HG03108 (cell line): Measurements from ENCODE around the gene SPATS2.
"Not testable (repeated sequence)": the region's sequence is repeated elsewhere in the genome, so short reads cannot be mapped to it uniquely, and the experiment has no call there.

Experiments
- ATAC-seq: cut with Tn5 transposase; IDR thresholded peaks from one replicate; pipeline ENCODE4 v1.9.1; 2021; ENCODE audit warnings: moderate library complexity; ENCODE audit not compliant: unreplicated experiment

SPATS2 gene

GRCh38 chr12:49509681-49510080 lies 142.4 kb downstream of the SPATS2 start:
- not testable (repeated sequence) for ATAC-seq

DNA sequence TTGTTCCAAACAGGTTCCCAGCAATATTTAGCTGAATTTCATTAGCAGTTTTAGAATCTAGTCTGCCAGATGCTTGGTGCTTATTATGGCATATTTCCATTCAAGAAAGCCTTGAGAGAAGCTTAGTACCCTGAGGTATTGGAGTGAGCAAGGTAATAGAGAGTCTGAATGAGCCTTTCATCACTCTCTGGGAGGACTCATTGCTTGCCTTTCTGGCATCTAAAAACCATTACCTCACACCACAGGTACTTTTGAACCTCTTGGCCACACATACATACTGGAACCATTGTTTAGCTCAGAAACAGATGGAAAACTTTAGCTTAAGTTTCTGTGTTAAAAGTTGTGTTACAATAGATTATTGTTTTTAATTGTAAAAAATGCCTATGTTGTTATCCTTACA lies 144.1 kb downstream of the SPATS2 start:
- no peak for ATAC-seq

DNA sequence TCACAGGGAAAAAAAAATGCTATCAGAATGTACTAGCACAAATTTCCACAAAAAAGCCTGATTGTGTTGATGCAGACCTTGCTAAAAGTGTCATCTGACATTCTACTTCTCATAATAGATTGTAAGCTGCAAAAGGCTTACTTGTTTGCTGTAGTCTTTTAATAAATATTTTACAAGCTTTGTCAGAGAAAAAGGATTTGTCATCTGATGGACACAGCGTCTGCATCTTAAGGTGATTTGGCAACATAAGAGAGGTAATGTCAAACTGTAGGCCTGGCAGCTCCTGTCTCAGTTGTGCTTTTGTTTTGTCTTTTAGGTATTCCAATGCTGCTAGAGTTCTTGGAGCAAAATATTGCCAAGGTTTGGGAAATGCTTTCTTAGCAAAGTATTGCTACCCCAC lies 145.3 kb downstream of the SPATS2 start:
- ATAC-seq, result no peak

GRCh38 chr12:49515266-49515665 lies 148.0 kb downstream of the SPATS2 start:
- ATAC-seq, result no peak

GRCh38 chr12:49518914-49519573 lies 151.8 kb downstream of the SPATS2 start:
- ATAC-seq, result no peak

- no peak for ATAC-seq
Observed at GRCh38 chr12:49519574-49519936, 152.3 kb downstream of the SPATS2 start.

DNA sequence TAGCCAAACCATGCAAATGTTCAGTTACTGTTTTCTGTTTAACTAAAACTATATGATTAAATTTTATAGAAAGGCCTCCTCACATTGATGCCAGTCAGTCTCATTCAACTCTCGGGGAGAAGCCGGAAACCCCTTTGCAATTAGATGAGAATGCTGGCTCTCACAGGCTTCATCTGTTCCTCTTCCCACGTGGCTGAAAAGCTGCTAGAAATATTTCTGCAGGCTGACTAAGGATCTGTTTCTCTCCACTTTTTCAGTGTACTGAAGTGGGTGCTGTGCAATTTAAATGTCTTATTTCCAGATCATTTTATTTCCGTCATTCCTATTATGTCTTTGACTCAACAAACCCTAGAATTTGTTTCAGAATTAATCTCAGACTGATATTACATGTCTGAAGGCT lies 154.1 kb downstream of the SPATS2 start:
- ATAC-seq, result no peak

DNA sequence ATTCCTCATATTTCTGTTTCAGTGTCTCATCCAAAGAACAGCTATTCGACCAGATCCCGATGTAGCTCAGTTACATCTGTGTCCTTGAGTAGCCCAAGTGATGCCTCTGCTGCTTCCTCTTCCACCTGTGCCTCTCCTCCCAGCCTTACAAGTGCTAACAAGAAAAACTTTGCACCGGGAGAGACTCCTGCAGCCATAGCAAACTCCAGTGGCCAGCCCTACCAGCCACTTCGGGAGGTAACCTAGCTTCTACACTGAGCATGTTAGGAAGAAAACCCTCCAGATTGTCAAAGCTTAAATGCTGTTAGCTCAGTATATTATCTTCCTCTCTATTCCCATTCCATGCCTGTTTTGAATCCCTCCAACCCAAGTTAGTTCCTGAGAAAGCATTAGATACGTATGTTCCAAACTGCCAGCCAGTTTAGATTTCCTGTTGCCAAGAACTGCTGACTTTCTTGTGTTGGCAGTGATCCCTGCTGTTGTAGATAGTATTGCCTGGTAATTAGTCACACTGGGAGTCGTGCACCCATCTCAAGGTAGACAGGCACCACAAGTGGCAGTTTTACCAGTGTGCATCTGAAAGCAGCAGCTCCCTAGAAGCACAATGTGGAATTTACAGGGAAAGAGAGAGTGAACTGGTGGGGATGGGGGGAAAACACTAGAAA lies 157.5 kb downstream of the SPATS2 start:
- no peak for ATAC-seq

DNA sequence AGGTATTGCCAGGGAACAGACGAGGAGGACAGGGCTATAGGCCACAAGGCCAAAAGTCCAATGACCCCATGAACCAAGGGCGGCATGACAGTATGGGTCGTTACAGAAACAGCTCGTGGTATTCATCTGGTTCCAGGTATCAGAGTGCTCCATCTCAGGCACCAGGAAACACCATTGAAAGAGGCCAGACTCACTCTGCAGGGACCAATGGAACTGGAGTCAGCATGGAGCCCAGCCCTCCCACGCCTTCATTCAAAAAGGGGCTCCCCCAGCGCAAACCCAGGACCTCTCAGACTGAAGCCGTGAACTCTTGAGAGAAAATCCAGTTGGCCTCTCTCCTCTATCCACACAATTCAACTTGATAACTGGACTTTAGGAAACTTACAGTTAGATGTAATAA lies 158.7 kb downstream of the SPATS2 start:
- no peak for ATAC-seq

DNA sequence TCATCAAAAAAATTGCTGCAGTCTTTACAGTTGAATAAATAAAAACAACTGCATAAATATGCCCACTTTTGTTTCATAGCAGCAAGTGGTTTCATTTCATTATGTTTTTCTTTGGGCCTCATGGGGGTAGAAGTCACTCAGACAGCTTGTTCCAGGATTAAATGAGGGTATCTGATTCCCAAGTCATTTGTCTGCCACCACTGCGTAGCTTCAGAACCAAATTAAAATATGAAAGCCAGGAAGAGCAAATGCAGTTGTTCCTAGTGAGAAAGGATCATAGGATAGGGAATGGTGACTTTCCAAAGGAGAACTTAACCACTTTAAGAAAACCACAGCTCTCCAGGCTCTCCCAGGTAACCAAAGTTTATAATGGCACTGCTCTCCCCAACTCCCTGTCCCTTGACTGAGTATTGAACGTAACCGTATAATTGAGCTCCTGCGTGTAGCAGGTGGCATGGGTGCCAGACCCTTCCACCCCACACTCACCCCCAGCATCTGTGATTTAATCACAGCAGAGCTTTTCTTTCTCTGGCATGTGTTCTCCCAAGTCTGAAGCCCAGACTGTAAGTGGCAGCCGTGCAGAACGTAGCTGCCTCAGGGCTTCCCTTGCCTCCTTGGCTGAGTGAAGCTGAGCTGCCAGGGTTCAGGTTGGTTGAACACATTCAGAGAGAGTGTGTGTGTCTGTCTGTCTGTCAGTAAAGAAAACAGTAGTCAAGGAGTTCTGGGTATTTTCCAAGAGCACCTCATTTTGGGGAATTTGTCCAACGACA lies 160.3 kb downstream of the SPATS2 start:
- ATAC-seq, result no peak

- no peak for ATAC-seq
Observed at GRCh38 chr12:49529414-49529813, 162.2 kb downstream of the SPATS2 start.

GRCh38 chr12:49531745-49532144 lies 164.5 kb downstream of the SPATS2 start:
- ATAC-seq, result no peak

- no peak for ATAC-seq
Observed at GRCh38 chr12:49533331-49533730, 166.1 kb downstream of the SPATS2 start.

GRCh38 chr12:49534122-49534521 lies 166.9 kb downstream of the SPATS2 start:
- ATAC-seq, result not testable (repeated sequence)

- no peak for ATAC-seq
Observed at GRCh38 chr12:49534731-49535278, 167.5 kb downstream of the SPATS2 start.

DNA sequence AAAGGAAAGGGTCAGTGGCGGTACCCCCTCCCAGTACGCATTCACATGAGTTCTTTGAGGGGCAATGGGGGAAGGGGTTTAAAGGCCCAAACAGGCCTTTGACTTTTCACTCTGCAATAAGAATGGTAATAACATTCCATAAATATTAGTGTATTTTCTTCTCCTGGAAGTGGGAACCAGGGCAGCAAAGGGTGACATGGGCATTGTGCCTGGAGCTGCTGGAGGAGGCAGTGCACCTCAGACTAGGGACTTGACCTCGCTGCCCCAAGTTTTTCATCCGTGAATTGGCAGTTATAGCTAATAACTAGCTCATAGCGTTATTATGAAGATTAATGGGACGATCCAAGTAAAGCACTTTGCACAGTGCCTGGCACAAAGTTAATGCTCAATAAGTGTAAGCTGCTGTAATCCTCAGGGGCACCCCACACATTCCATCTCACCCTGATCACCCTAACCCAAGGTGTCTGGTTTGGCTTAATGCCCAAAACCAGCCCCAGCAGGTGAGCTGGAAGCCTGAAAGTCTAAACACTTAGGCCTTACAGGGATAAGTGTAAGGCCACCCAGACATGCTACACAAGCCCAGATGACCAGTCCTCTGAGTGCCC lies 168.8 kb downstream of the SPATS2 start:
- no peak for ATAC-seq

DNA sequence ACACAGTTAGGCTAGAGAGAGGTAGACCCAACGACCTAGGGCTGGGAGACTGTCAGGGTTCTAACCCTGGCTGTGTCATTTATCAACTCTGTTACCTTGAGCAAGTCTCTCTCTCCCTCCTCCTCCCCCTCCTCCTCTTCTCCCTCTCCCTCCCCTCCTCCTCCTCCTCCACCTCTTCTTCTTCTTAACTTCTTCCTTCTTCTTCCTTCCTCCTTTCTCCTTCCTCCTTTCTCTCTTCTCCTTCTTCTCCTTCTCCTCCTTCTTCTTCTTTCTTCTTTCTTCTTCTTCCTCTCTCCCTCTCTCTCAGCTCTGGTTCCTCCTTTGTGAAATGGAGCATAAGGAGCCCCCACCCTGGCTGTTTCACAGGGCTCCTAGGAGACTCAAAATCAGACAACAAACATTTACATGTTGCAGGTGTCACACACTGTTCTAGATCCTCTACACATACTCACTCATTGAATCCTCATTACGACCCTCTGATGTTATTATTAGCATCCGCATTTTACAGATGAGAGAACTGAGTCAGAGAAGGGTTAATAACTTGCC lies 169.3 kb downstream of the SPATS2 start:
- ATAC-seq, result no peak

- no peak for ATAC-seq
Observed at GRCh38 chr12:49537231-49537751, 170.0 kb downstream of the SPATS2 start.

- ATAC-seq, result no peak
Observed at GRCh38 chr12:49537752-49538509, 170.7 kb downstream of the SPATS2 start.
